Endometrial microvascular endothelial cells (primary cell): ENCODE data around the gene OR6B1. TPM values are rescaled to one million over a fixed set of nuclear protein-coding genes. Genes with fewer than 3 reads are reported as not detected.
"Not testable (repeated sequence)": the region's sequence is repeated elsewhere in the genome, so short reads cannot be mapped to it uniquely, and the experiment has no call there.

Experiments
- in situ Hi-C: cut with HindIII; loops from 2 replicates; pipeline ENCODE4 v1.10.0; 2017; ENCODE audit warnings: low sequenced_read_pairs, low pct_unique_long_range_greater_than_20kb; ENCODE audit errors: inconsistent ontology term
- total RNA-seq: library from RNA; depleted of rRNA; stranded (reverse); fragments of >200 nt; gene quantifications from one replicate; pipeline ENCODE4 v1.2.3, GENCODE V29; 2015; ENCODE audit errors: inconsistent ontology term

The OR6B1 gene
- total RNA-seq, 1 donor from 2014 or later: not detected

DNA sequence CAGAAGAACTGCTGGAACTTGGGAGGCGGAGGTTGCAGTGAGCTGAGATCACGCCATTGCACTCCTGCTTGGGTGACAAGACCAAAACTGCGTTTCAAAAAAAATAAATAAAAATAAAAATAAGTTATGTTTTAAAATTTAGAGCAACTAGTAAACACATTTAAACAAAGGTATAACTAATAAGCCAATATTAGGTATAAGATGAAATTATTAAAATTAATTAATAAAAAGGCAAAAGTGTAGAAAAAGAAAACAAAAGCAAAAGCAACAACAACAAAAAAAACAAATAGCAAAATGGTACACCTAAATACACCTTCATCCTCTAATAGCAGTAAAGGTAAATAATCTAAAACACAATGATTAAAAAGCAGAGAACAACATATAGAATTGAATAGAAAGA is 6.2 kb upstream of the OR6B1 start:
- in situ Hi-C loops: no loop called here

GRCh38 chr7:144001543-144001942 is 1.4 kb downstream of the OR6B1 start:
- in situ Hi-C loops: no loop called here

- in situ Hi-C loops: no loop called here
Measured at GRCh38 chr7:144004703-144005102, 4.6 kb downstream of the OR6B1 start.

DNA sequence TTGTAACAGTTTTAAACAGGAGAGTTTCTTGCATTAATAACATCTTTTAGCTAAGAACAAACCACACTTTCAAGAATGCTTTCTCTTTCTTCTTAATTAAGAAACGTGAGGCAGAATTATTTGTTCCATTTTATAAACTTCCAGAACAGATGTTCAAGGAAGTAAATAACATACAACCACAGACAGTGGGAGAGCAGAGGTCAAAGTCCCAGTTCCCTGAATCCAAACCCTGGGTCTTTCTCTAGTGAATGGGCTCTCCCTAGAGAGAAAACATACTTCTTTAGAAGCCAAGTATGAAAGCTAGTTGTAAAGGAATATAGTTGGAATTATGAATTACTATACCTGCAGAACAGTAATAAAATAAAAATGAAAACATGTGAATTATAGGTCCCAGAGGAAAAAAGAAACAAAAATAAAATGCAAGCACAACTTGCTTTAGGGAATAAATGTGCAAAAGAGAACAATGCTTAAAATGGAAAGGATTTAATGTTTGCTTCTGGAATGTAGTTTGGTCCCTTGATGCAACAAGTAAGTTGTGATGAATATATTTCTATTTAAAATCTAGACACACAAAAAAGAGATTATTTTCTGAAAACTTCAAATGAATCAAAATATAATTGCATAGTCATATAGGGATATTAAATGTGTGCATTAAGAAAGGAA is 6.0 kb downstream of the OR6B1 start:
- in situ Hi-C loops: no loop called here

DNA sequence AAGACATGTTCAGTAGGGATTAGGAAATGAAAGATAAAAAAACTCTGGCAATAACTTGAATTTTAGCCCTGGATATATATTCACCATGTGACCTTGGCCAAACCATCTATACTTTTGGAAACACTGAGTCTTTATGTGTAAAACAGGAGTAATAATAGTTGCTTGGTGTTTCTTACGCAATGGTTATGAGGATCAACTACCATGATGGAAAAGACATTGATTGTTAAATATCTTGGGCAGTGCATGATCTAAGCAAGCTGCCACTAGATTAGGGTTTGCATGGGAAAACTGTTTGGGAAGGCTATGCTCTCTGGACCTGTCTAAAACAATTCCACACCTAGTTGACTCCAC is 6.5 kb downstream of the OR6B1 start:
- in situ Hi-C loops: no loop called here

GRCh38 chr7:144009361-144009760 is 9.2 kb downstream of the OR6B1 start:
- in situ Hi-C loops: no loop called here

DNA sequence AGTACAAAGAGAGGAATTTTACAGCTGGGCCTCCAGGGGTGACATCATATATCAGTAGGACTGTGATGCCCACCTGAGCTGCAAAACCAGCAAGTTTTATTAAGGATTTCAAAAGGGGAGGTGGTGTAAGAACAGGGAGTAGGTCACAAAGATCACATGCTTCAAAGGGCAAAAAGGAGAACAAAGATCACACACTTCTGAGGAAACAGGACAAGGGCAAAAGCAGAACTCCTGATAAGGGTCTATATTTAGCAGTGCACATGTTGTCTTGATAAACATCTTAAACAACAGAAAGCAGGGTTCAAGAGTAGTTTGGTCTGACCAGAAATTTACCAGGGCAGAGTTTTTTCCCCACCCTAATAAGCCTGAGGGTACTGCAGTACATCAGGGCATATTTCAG is 9.9 kb downstream of the OR6B1 start:
- in situ Hi-C loops: not testable (repeated sequence)

- in situ Hi-C loops: not testable (repeated sequence)
Measured at GRCh38 chr7:144010821-144011220, 10.7 kb downstream of the OR6B1 start.

GRCh38 chr7:144011458-144012230 is 11.5 kb downstream of the OR6B1 start:
- in situ Hi-C loops: no loop called here

DNA sequence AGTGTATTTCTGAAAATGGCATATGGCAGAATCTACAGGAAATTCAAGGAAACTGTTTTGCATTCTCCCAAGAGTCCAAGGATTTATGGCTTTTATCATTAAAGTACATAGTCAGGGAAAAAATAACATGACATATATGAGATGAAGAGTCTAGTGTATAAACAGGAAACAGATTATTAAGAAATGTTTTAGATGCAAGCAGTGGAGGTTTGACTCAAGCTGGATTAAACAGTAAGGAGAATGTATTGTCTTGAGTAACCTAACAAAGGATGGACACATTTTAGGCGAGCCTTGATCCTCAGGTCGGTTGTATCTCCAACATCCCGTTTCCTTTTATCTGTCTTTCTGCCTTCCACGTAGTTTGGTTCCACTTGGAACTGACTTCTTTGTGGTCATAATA is 17.9 kb downstream of the OR6B1 start:
- in situ Hi-C loops: no loop called here

DNA sequence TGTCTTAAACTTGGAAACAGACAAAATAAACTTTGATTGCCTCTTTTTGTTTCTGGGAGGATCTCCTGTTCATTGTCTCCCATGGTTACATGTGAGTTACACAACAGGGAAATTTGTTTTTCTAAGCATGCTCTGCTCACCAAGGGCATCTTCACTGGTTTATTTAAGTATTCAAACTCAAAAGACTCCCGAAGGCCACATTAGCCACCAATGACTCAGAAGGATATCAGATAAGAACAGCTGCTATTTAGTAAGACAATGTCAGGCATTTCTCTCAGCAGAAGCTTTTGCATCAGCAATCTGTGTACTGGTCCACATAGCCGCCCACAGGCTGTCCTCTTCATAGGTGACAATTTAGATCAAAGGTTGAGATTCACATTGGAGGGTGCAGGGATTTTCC is 19.3 kb downstream of the OR6B1 start:
- in situ Hi-C loops: no loop called here

- in situ Hi-C loops: no loop called here
Measured at GRCh38 chr7:144020340-144020739, 20.2 kb downstream of the OR6B1 start.

- in situ Hi-C loops: no loop called here
Measured at GRCh38 chr7:144022169-144022568, 22.0 kb downstream of the OR6B1 start.

DNA sequence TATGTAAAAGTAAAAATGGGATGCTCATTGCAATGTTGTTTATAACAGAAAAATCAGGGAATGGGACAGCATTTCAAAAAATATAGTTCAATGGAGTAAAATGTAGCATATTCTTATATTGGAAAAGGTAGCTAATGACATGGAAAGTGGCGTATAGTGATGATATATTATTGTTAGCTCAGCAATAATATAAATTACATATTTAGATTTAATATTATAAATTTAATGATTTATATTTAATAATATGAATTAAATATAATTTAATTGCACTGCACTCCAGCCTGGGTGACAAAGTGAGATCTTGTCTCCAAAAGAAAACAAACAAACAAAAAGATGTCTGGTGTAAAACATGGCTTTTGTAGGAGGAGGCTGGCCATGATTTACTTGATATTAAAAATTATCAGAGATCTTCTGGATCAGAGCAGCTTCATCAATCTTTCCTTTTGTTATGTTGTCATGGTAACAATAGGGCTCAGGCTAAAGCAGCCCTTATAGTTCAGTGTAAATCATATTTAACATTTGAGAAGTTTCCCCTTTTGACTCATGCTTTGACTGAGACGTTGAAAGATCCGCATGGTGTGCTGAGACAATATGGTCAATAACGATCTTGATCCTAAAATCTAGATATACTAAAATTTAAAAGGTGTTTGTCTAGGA is 23.2 kb downstream of the OR6B1 start:
- in situ Hi-C loops: no loop called here

GRCh38 chr7:144024213-144024612 is 24.1 kb downstream of the OR6B1 start:
- in situ Hi-C loops: no loop called here

- in situ Hi-C loops: no loop called here
Measured at GRCh38 chr7:144026203-144026883, 26.2 kb downstream of the OR6B1 start.

- in situ Hi-C loops: no loop called here
Measured at GRCh38 chr7:144027070-144027469, 26.9 kb downstream of the OR6B1 start.

GRCh38 chr7:144027974-144028373 is 27.9 kb downstream of the OR6B1 start:
- in situ Hi-C loops: no loop called here

- in situ Hi-C loops: no loop called here
Measured at GRCh38 chr7:144028547-144028946, 28.4 kb downstream of the OR6B1 start.

DNA sequence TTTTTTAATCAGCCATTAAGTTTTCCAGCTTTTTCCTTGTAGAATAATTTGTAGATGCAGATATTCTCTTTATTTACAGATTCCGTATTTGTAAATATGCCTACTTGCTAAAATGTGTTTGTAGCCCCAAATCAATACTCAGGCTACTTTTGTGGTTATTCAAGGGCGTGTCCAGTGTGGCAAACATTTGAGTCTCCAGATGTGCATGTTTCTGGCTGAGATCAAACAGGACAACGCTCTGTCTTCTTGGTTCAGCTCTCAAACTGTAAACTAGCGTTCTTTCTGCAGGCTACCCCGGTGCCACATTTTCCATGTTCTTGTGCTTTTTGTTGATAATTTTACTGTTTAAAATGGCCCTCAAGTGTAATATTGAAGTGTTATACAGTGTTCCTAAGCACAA is 32.4 kb downstream of the OR6B1 start:
- in situ Hi-C loops: no loop called here
